Astrocyte (in vitro differentiated cells and primary cell): Measurements from ENCODE around the gene OR52B2. TPM values are rescaled to one million over a fixed set of nuclear protein-coding genes. Genes with fewer than 3 reads are reported as not detected.

Source experiments
- DNase-seq: peaks from one replicate; pipeline ENCODE4 v3.0.0-alpha.2; 2010; ENCODE audit warnings: low read depth
- FAIRE-seq: peaks from 2 replicates; lab custom pipeline; 2011; peaks lifted over from hg19 to GRCh38; lab: Jason Lieb, UNC
- H2AFZ ChIP-seq: 2 replicates; pipeline ENCODE4 v1.6.0; 2012; ENCODE audit warnings: low read depth, low read length, inconsistent platforms
- H3K27ac ChIP-seq: 2 replicates; pipeline ENCODE4 v1.5.1; 2011; ENCODE audit warnings: low read depth, low read length, inconsistent platforms
- H3K27me3 ChIP-seq: 2 replicates; pipeline ENCODE4 v1.6.0; 2011; ENCODE audit warnings: low read length, inconsistent platforms; ENCODE audit not compliant: insufficient read depth
- H3K36me3 ChIP-seq: 2 replicates; pipeline ENCODE4 v1.5.1; 2011; ENCODE audit warnings: low read length, inconsistent platforms; ENCODE audit not compliant: insufficient read depth
- H3K4me1 ChIP-seq: 2 replicates; pipeline ENCODE4 v1.5.1; 2011; ENCODE audit warnings: low read length, inconsistent platforms; ENCODE audit not compliant: insufficient read depth
- H3K4me2 ChIP-seq: 2 replicates; pipeline ENCODE4 v1.6.0; 2012; ENCODE audit warnings: low read length, inconsistent platforms
- H3K4me3 ChIP-seq: 2 replicates; pipeline ENCODE4 v1.5.1; 2011; ENCODE audit warnings: low read depth, mild to moderate bottlenecking, low read length, inconsistent platforms; ENCODE audit not compliant: insufficient read depth
- H3K79me2 ChIP-seq: 2 replicates; pipeline ENCODE4 v1.6.0; 2012; ENCODE audit warnings: mild to moderate bottlenecking, low read length, inconsistent platforms; ENCODE audit not compliant: insufficient read depth
- H3K9ac ChIP-seq: 2 replicates; pipeline ENCODE4 v1.6.0; 2012; ENCODE audit warnings: mild to moderate bottlenecking, low read length, inconsistent platforms
- H3K9me3 ChIP-seq: 2 replicates; pipeline ENCODE4 v1.5.1; 2012; ENCODE audit warnings: low read depth, mild to moderate bottlenecking, low read length, inconsistent platforms; ENCODE audit not compliant: insufficient read depth
- H4K20me1 ChIP-seq: 2 replicates; pipeline ENCODE4 v1.6.0; 2012; ENCODE audit warnings: low read length, inconsistent platforms; ENCODE audit not compliant: insufficient read depth
- H3K27ac Mint-ChIP-seq: one replicate; pipeline ENCODE4 v1.8.0; 2021; ENCODE audit warnings: mild to moderate bottlenecking, mixed read lengths; ENCODE audit not compliant: unreplicated experiment
- H3K27me3 Mint-ChIP-seq: one replicate; pipeline ENCODE4 v1.8.0; 2021; ENCODE audit warnings: low read depth, mixed read lengths; ENCODE audit not compliant: unreplicated experiment
- H3K36me3 Mint-ChIP-seq: one replicate; pipeline ENCODE4 v1.8.0; 2021; ENCODE audit warnings: low read depth, mixed read lengths; ENCODE audit not compliant: unreplicated experiment
- H3K4me1 Mint-ChIP-seq: one replicate; pipeline ENCODE4 v1.8.0; 2021; ENCODE audit warnings: low read depth, mixed read lengths; ENCODE audit not compliant: unreplicated experiment
- H3K4me3 Mint-ChIP-seq: one replicate; pipeline ENCODE4 v1.8.0; 2021; ENCODE audit warnings: mild to moderate bottlenecking, moderate library complexity, mixed read lengths; ENCODE audit not compliant: unreplicated experiment
- H3K9me3 Mint-ChIP-seq: one replicate; pipeline ENCODE4 v1.8.0; 2021; ENCODE audit warnings: mild to moderate bottlenecking, mixed read lengths; ENCODE audit not compliant: unreplicated experiment
- EZH2 ChIP-seq: IDR thresholded peaks from 2 replicates; pipeline ENCODE4 v1.6.1; 2012; ENCODE audit warnings: mild to moderate bottlenecking, low read length, inconsistent platforms; ENCODE audit not compliant: insufficient read depth
- total RNA-seq: library from RNA; stranded (reverse); gene quantifications from 2 replicates; pipeline ENCODE4 v1.2.1, GENCODE V29; 2021
- TF ChIP-seq, protein P1 (sequence below): IDR thresholded peaks from 2 replicates; pipeline ENCODE4 v1.5.1; 2011; ENCODE audit warnings: low read depth, mild to moderate bottlenecking, inconsistent platforms, low read length, moderate library complexity; ENCODE audit not compliant: insufficient read depth

Gene OR52B2
- total RNA-seq, 1 donor from 2014 or later: not detected

DNA sequence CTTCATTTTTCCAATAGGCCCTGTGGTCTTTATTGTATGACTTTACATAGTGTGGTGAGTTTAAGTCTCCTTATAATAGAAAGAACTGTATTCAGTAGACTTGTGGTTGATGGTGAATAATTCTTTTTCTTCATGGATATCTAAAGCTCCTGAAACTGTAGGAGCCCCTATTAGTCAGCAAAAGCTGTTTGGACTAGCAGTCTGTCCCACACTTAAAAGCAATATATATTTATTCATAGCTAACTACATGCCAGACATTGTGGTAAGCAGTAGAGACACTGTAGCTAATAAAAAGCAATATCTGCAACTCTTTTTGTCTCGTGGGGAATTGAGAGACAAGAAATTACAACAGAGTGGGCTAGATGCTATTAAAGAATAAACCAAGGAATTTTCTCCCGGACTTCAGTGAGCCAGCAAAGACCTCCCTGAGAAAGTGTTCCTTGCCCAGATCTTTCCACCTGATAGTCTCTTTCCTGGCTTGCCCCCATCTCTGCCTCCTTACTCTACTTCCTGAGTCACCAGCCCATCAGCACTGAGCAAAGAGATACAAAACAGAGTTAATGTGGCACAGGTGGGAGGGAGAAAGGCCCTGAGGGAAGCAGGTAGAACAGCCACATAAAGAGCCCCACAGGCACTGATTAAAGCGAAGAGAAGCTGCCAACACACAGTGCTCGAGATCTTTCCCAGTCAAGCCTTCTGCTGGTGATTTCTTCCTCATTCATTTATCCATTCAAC lies 27.5 kb upstream of the OR52B2 start:
- Histone ChIP-seq H2AFZ (no peak overlapping the region), H3K27me3 (no peaks in the 10 kb centered on the region), H3K4me2 (no peak overlapping the region), H3K4me3 (no peak overlapping the region), H3K9ac (no peak overlapping the region), H4K20me1 (no peaks in the 10 kb centered on the region), H3K4me1 (no peaks in the 10 kb centered on the region), H3K27ac (no peak overlapping the region), H3K36me3 (no peaks in the 10 kb centered on the region), H3K9me3 (no peaks in the 10 kb centered on the region), H3K79me2 (no peaks in the 10 kb centered on the region)
- Mint-ChIP-seq H3K4me3 (no peak overlapping the region), H3K36me3 (peaks cover 3% of the 10 kb centered on the region), H3K9me3 (peaks cover 2% of the 10 kb centered on the region), H3K4me1 (peaks cover 28% of the 10 kb centered on the region), H3K27me3 (peaks cover 3% of the 10 kb centered on the region), H3K27ac (peak overlapping the region; percentile 51)
- peak; percentile 52 for DNase-seq
- TF ChIP-seq, protein P1, sequence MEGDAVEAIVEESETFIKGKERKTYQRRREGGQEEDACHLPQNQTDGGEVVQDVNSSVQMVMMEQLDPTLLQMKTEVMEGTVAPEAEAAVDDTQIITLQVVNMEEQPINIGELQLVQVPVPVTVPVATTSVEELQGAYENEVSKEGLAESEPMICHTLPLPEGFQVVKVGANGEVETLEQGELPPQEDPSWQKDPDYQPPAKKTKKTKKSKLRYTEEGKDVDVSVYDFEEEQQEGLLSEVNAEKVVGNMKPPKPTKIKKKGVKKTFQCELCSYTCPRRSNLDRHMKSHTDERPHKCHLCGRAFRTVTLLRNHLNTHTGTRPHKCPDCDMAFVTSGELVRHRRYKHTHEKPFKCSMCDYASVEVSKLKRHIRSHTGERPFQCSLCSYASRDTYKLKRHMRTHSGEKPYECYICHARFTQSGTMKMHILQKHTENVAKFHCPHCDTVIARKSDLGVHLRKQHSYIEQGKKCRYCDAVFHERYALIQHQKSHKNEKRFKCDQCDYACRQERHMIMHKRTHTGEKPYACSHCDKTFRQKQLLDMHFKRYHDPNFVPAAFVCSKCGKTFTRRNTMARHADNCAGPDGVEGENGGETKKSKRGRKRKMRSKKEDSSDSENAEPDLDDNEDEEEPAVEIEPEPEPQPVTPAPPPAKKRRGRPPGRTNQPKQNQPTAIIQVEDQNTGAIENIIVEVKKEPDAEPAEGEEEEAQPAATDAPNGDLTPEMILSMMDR: no peak
- TF ChIP-seq EZH2: no peak
- no peak for FAIRE-seq

DNA sequence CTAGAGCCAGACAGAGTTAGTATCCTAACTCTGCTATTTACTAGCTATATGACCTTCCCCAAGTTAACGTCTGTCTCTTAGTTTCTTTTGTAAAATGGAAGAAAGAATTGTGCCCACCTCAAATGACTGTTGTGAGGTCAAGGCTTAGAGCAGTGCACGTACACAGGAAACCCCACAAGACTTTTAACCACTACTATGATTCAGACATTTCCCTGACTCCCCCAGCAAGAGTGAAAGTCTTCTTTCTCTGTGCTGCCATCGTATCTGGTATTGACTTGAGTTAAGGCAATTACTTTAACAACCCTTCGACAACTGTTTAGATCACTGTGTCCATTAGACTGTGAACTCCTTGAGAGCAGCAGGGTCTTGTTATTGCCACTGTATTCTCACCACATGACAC lies 26.3 kb upstream of the OR52B2 start:
- FAIRE-seq: no peak
- peaks cover 3% of the 10 kb centered on the region for H3K27me3 Mint-ChIP-seq
- TF ChIP-seq EZH2: no peak
- TF ChIP-seq, protein P1: no peak

DNA sequence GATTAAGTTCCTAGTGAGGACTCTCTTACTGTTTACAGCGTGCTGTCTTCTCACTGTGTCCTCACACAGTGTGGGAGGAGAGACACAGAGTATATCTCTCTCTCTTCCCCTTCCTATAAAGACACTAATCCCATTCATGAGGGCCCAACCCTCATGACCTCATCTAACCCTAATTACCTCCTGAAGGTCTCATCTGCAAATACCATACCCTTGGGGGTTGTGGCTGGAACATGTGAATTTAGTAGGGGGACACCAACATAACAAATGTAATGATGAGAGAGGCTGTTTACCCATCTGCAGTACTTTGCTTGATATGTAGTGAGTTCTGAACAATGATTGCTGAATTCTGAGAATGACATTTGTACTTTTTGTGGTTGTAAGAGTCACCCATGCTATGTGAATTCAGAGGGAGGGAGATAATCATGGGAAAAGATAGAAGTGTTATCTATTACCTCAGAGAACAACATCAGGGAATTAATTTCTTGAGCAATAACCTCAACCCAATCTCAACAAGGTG lies 24.0 kb upstream of the OR52B2 start:
- no peak for DNase-seq
- Mint-ChIP-seq H3K4me1 (peaks cover 18% of the 10 kb centered on the region), H3K27me3 (peaks cover 3% of the 10 kb centered on the region), H3K9me3 (peaks cover 2% of the 10 kb centered on the region), H3K36me3 (no peaks in the 10 kb centered on the region), H3K27ac (no peak overlapping the region), H3K4me3 (no peak overlapping the region)
- H3K79me2 ChIP-seq: no peaks in the 10 kb centered on the region
- H3K4me1 ChIP-seq: no peaks in the 10 kb centered on the region
- H2AFZ ChIP-seq: no peak overlapping the region
- H3K4me3 ChIP-seq: no peak overlapping the region
- TF ChIP-seq, protein P1: no peak
- no peak for TF ChIP-seq EZH2
- H3K36me3 ChIP-seq: no peaks in the 10 kb centered on the region
- H3K9ac ChIP-seq: no peak overlapping the region
- no peaks in the 10 kb centered on the region for H3K27me3 ChIP-seq
- no peaks in the 10 kb centered on the region for H3K9me3 ChIP-seq
- H4K20me1 ChIP-seq: no peaks in the 10 kb centered on the region
- H3K27ac ChIP-seq: no peak overlapping the region
- no peak overlapping the region for H3K4me2 ChIP-seq
- FAIRE-seq: no peak

More for the DNA sequence above, 26.3 kb upstream of the OR52B2 start:
- H4K20me1 ChIP-seq: no peaks in the 10 kb centered on the region
- H2AFZ ChIP-seq: no peak overlapping the region
- no peaks in the 10 kb centered on the region for H3K79me2 ChIP-seq
- H3K4me1 Mint-ChIP-seq: peaks cover 23% of the 10 kb centered on the region
- H3K27me3 ChIP-seq: no peaks in the 10 kb centered on the region
- no peak overlapping the region for H3K9ac ChIP-seq
- no peak overlapping the region for H3K27ac Mint-ChIP-seq
- no peaks in the 10 kb centered on the region for H3K9me3 ChIP-seq
- H3K4me3 Mint-ChIP-seq: no peak overlapping the region
- H3K4me2 ChIP-seq: no peak overlapping the region
- H3K36me3 ChIP-seq: no peaks in the 10 kb centered on the region
- no peaks in the 10 kb centered on the region for H3K4me1 ChIP-seq
- no peak overlapping the region for H3K27ac ChIP-seq
- H3K4me3 ChIP-seq: no peak overlapping the region
- H3K9me3 Mint-ChIP-seq: peaks cover 2% of the 10 kb centered on the region
- H3K36me3 Mint-ChIP-seq: peaks cover 3% of the 10 kb centered on the region
- no peak for DNase-seq
